Memory B cell (primary cell): ENCODE data around the gene FBXW8.

Experiments used
- ATAC-seq: fragments of 150-1000 bp; cut with Tn5 transposase; 2 replicates; pipeline ENCODE4 v1.10.0; 2021; ENCODE audit warnings: low read depth, mild to moderate bottlenecking, moderate library complexity
- DNase-seq, 2 donors: peaks; one replicate each; pipeline ENCODE4 v3.0.0; 2022; ENCODE audit warnings: low spot score in 2 of 2
- H3K27ac Mint-ChIP-seq: one replicate; pipeline ENCODE4 v1.8.0; 2022; ENCODE audit warnings: mild to moderate bottlenecking, moderate library complexity, mixed read lengths
- H3K27me3 Mint-ChIP-seq: one replicate; pipeline ENCODE4 v1.8.0; 2022; ENCODE audit warnings: mixed read lengths
- H3K36me3 Mint-ChIP-seq: one replicate; pipeline ENCODE4 v1.8.0; 2022; ENCODE audit warnings: mild to moderate bottlenecking, mixed read lengths
- H3K4me1 Mint-ChIP-seq: one replicate; pipeline ENCODE4 v1.8.0; 2022; ENCODE audit warnings: mixed read lengths
- H3K4me3 Mint-ChIP-seq: one replicate; pipeline ENCODE4 v1.8.0; 2022; ENCODE audit warnings: mild to moderate bottlenecking, moderate library complexity, mixed read lengths
- H3K9me3 Mint-ChIP-seq: one replicate; pipeline ENCODE4 v1.8.0; 2022; ENCODE audit warnings: mixed read lengths

FBXW8 gene

GRCh38 chr12:116941188-116941587, 30.4 kb downstream of the FBXW8 start:
- ATAC-seq (no peak), DNase-seq (no peak)
- Mint-ChIP-seq H3K27ac (no peak overlapping the region), H3K9me3 (no peaks in the 10 kb centered on the region), H3K36me3 (peaks cover 51% of the 10 kb centered on the region), H3K4me3 (no peak overlapping the region), H3K4me1 (peaks cover 11% of the 10 kb centered on the region), H3K27me3 (no peaks in the 10 kb centered on the region)

GRCh38 chr12:116943419-116944372, 32.9 kb downstream of the FBXW8 start:
- ATAC-seq: no peak
- DNase-seq: no peak
- Mint-ChIP-seq H3K4me3 (no peak overlapping the region), H3K36me3 (peaks cover 49% of the 10 kb centered on the region), H3K27ac (no peak overlapping the region), H3K27me3 (no peaks in the 10 kb centered on the region), H3K4me1 (peaks cover 4% of the 10 kb centered on the region), H3K9me3 (no peaks in the 10 kb centered on the region)

GRCh38 chr12:116945886-116946550, 35.3 kb downstream of the FBXW8 start:
- Mint-ChIP-seq H3K4me1 (peaks cover 2% of the 10 kb centered on the region), H3K9me3 (no peaks in the 10 kb centered on the region), H3K36me3 (peaks cover 54% of the 10 kb centered on the region), H3K4me3 (no peak overlapping the region), H3K27ac (no peak overlapping the region), H3K27me3 (no peaks in the 10 kb centered on the region)
- ATAC-seq: no peak
- no peak for DNase-seq

DNA sequence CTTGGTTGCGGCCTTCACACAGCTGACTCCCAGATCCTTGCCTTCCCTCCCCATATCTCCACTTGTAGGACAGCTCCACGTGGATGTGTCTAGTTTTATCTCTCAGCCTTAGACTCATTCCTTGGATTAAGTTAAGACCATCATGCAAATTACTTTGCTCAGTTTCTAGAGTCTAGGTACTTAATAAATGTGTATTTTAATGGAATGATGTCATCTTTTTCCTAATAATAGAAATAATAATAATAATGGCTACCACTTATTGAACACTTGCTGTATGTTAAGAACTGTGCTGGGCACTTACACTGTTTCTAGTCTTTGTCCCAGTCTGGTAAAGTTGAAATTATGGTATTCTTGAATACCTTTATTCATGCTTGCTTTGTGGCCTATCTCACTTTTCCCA, 37.5 kb downstream of the FBXW8 start:
- Mint-ChIP-seq H3K36me3 (peaks cover 48% of the 10 kb centered on the region), H3K4me3 (no peak overlapping the region), H3K4me1 (peaks cover 2% of the 10 kb centered on the region), H3K27ac (no peak overlapping the region), H3K9me3 (no peaks in the 10 kb centered on the region), H3K27me3 (no peaks in the 10 kb centered on the region)
- DNase-seq (no peak), ATAC-seq (no peak)

DNA sequence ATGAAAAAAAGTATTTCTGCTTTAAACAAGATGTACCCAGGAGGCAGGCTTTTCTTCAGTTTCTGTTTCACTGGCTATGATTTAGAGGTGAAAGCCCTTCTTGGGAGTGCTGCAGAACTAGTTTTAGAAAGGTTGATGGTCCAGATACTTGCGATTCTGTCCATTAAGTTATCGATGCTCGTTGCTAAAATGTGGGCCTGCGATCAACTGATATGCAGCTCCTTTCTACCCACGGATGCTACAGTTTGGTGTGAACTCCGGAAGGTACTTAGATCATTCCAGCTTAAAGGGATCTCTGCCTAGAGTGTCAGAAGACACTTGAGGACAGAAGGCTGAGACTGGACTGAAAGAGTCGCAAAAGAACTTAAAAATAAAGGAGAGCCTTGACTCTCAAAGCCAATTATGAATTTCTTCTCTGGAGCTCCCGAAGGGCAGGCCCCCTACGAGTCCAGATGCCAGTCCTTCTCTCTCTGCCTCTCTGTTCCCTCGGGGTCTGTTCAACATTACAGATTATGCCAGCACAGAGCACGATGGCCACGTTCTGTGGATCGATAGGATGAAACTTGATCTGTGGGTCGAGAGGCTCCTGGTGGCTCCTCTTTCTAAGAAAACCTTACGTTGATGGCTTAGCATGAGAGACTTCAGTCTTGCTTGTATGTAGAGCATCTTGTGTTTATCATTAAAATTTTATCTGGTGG, 40.0 kb downstream of the FBXW8 start:
- Mint-ChIP-seq H3K27me3 (no peaks in the 10 kb centered on the region), H3K9me3 (no peaks in the 10 kb centered on the region), H3K27ac (no peak overlapping the region), H3K4me3 (no peak overlapping the region), H3K36me3 (peaks cover 40% of the 10 kb centered on the region), H3K4me1 (peaks cover 4% of the 10 kb centered on the region)
- ATAC-seq (no peak), DNase-seq (no peak)

GRCh38 chr12:116954710-116955381, 44.1 kb downstream of the FBXW8 start:
- peaks cover 20% of the 10 kb centered on the region for H3K36me3 Mint-ChIP-seq
- ATAC-seq (no peak), DNase-seq (no peak)
- H3K4me3 Mint-ChIP-seq: no peak overlapping the region
- H3K27me3 Mint-ChIP-seq: no peaks in the 10 kb centered on the region
- no peak overlapping the region for H3K27ac Mint-ChIP-seq
- no peaks in the 10 kb centered on the region for H3K9me3 Mint-ChIP-seq
- peaks cover 5% of the 10 kb centered on the region for H3K4me1 Mint-ChIP-seq

GRCh38 chr12:116955382-116956021, 44.8 kb downstream of the FBXW8 start:
- ATAC-seq (peak; percentile 22), DNase-seq (no peak)
- Mint-ChIP-seq H3K27me3 (no peaks in the 10 kb centered on the region), H3K4me3 (no peak overlapping the region), H3K36me3 (peaks cover 18% of the 10 kb centered on the region), H3K4me1 (peaks cover 9% of the 10 kb centered on the region), H3K9me3 (no peaks in the 10 kb centered on the region), H3K27ac (no peak overlapping the region)

DNA sequence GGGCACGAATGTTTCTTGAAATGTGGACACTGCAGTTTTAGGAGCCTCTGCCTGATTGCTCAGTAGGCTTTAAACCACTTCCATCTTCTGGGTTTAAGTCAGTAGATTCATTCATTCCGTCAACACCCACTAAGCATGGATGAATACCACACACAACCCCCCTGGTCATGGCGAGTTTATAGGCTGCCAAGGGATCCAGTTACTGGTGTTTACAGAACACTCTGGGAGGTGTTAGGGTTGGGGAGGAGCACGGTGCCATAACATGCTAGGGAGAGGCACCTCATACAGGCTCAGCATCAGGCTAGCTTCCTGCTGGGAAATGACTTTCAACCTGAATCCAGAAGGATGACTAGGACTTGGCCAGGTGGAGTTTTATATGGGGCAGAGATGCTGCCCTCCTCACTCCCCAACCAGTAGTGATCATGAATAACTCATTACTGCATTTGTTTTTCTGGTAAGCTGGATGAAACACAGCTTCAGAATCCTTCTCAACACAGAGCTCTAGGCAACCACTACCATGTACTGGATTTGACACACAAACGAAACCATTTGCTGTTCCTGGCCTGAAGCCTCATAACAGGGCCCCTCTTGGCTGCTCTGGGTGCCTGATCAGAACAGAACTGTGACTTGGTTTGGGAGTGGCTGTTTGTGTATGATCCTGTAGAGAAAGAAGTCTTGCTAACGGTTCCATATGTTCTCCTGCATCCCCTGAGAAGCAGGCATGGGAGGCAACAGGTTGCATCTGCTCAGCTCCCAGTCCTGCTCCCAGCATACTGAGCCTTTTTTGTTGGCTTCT, 47.9 kb downstream of the FBXW8 start:
- Mint-ChIP-seq H3K27me3 (no peaks in the 10 kb centered on the region), H3K9me3 (no peaks in the 10 kb centered on the region), H3K4me1 (peaks cover 18% of the 10 kb centered on the region), H3K4me3 (no peak overlapping the region), H3K36me3 (peaks cover 10% of the 10 kb centered on the region), H3K27ac (no peak overlapping the region)
- no peak for ATAC-seq
- DNase-seq: no peak

DNA sequence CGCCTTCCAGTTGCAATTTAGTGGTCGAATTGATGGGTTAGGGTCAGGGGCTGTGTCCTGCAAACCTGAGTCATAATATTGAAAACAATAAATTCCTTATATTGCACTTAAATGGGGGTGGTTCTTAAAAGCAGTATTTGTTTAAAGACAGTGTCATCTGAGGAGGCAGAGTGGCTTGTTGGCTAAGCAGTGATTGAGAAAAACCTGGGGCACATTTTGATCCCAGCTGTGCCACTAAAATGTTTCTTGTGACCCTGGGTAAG, 48.4 kb downstream of the FBXW8 start:
- Mint-ChIP-seq H3K36me3 (peaks cover 13% of the 10 kb centered on the region), H3K9me3 (no peaks in the 10 kb centered on the region), H3K27me3 (no peaks in the 10 kb centered on the region), H3K4me3 (no peak overlapping the region), H3K4me1 (peaks cover 18% of the 10 kb centered on the region), H3K27ac (no peak overlapping the region)
- DNase-seq (no peak), ATAC-seq (no peak)

DNA sequence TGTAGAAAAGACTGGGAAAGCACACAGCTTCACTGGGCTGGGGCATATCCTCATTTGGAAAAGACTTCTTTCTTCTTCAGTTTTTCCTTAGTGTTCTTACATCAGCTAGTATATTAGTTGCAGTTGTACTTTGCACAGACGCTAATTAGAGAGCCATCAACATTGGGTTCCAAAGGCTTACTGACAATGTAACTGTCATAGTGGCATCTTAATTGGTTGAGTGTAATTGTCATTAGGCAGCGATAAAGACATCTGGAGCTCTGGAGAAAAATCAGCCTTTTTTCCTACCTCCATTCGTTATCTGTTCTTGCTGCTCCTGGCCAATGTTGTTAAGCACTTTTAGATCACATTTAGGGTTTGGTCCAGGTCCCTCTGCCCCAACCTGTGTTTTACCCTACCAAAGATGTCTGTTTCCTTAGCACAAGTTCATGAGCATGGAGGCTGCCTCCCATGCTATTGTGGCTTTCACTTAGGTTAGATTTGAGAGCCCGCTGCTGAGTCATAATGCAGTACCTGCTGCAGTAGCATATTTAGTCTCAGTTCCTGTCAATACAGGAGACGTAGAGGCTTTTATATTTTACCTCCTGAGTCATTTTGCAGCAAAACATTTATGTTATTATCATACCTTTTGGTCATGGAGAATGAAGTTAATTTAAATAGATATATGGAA, 49.2 kb downstream of the FBXW8 start:
- DNase-seq: no peak

GRCh38 chr12:116962197-116962596, 51.4 kb downstream of the FBXW8 start:
- ATAC-seq: peak; percentile 27

More for the DNA sequence above, 49.2 kb downstream of the FBXW8 start:
- Mint-ChIP-seq H3K27ac (no peak overlapping the region), H3K27me3 (no peaks in the 10 kb centered on the region), H3K4me3 (no peak overlapping the region), H3K9me3 (no peaks in the 10 kb centered on the region), H3K4me1 (peaks cover 18% of the 10 kb centered on the region), H3K36me3 (peaks cover 12% of the 10 kb centered on the region)
- no peak for ATAC-seq

GRCh38 chr12:116962783-116963356, 52.1 kb downstream of the FBXW8 start:
- Mint-ChIP-seq H3K27ac (no peak overlapping the region), H3K9me3 (no peaks in the 10 kb centered on the region), H3K27me3 (no peaks in the 10 kb centered on the region), H3K4me3 (no peak overlapping the region), H3K4me1 (peaks cover 16% of the 10 kb centered on the region), H3K36me3 (peaks cover 15% of the 10 kb centered on the region)
- no peak for DNase-seq
- no peak for ATAC-seq

More at GRCh38 chr12:116962197-116962596, 51.4 kb downstream of the FBXW8 start:
- Mint-ChIP-seq H3K4me3 (no peak overlapping the region), H3K4me1 (peaks cover 16% of the 10 kb centered on the region), H3K36me3 (peaks cover 12% of the 10 kb centered on the region), H3K27me3 (no peaks in the 10 kb centered on the region), H3K9me3 (no peaks in the 10 kb centered on the region), H3K27ac (no peak overlapping the region)
- DNase-seq: no peak
